GM04503 (cell line): Measurements from ENCODE around the gene ENTPD3.

Source experiments
- DNase-seq: peaks from one replicate; pipeline ENCODE4 v3.0.0-alpha.2; 2012; ENCODE audit warnings: low read depth

ENTPD3 gene, protein sequence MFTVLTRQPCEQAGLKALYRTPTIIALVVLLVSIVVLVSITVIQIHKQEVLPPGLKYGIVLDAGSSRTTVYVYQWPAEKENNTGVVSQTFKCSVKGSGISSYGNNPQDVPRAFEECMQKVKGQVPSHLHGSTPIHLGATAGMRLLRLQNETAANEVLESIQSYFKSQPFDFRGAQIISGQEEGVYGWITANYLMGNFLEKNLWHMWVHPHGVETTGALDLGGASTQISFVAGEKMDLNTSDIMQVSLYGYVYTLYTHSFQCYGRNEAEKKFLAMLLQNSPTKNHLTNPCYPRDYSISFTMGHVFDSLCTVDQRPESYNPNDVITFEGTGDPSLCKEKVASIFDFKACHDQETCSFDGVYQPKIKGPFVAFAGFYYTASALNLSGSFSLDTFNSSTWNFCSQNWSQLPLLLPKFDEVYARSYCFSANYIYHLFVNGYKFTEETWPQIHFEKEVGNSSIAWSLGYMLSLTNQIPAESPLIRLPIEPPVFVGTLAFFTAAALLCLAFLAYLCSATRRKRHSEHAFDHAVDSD

DNA sequence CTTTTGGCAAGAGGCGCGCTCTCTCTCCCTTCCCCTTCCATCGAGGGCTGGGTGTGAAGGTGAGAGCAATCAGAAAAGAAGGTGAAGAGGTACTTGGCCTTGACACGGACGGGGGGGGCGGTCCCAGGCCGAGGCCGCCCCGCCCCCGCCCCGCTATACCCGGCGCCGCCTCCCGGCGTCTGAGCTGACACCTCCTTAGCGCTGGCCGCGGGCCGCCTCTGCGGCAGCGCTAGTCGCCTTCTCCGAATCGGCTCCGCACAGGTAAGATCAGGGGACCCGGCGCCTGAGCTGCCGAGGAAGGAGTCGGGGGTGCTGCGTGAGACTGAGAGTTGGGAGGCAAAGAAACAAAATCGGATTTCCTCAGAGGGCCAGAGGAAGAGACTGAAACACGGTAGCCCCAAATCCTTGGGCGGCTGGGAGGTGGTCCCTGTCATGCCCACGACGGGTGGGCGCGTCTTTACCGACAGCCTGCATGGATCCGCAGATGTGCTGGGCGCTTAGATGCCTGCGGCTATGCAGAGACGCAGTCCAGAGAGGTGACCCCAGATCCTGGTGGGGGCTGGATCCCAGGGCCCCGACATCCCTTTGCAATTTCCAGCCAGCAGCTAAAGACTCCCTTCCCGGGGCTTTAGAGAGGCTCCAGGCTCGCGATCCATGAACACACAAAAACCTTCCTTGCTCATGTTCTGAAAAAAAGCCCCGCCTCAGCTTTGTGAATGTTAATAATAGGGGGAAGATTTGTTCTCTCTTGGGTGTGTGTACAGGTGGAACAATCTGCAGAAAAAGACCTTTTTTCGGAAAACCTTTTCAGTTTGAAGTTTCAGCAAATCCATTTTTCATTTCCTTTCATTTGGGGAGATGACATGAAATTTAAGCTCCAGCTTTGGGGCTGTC is at the start of gene ENTPD3:
Gene ENTPD3 (plus strand): TSS at position 184 of the 894 bp plus-strand sequence. CDS start 874 bp downstream, outside the sequence.
- no peak for DNase-seq

DNA sequence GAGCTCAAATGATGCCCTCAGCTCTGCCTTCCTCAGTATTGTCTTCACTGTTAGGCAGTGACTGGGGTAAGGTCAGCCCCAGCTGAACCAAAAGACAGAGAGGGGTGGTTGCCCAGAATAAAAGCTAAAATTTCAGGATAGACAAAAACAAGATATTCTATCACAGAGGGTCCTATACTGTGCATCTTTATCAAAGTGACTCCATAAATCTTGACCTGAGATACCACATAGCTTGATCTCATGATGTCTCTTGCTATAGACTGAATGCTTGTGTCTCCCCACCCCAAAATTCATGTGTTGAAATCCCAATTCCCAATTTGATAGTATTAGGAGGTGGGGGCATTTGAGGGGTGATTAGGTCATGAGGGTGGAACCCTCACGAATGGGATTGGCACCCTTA is 47.1 kb upstream of the ENTPD3 start:
- DNase-seq: no peak

- no peak for DNase-seq
These were observed 46.3 kb upstream of the ENTPD3 start for GRCh38 chr3:40340541-40341170.

GRCh38 chr3:40341671-40342070 is 45.3 kb upstream of the ENTPD3 start:
- DNase-seq: no peak

DNA sequence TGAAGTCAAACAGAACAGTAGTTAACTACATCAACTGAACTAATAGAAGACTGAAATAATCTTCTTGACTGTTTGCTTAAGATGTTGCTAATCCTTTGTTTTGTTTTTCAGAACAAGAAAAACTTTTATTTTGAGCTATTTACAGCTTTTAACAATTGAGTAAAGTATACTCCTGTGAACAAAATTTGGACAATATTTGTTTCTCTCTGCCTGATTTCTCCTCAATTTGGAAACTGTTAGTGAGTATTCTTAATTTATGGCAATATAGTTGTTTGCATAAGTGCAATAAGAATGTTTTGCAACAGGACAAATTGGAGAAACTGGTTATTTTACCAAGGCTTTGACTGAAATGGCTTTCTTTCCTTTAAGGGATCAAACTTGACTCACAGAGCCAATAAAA is 36.5 kb upstream of the ENTPD3 start:
- DNase-seq: no peak

DNA sequence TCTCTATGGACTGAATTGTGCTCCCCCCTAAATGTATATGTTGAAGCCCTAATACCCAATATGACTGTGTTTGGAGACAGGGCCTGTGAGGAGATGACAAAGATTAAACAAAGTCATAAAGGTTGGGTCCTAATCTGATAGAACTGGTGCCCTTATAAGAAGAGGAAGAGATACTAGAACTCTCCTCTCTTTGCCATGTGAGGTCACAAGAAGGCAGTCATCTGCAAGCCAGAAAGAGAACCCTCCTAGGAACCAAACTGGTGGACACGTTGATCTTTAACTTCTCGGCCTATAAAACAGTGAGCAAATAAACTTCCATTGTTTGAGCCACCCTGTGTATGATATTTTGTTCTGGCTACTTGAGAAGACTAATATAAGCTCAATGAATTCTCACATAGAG is 31.6 kb upstream of the ENTPD3 start:
- no peak for DNase-seq

DNA sequence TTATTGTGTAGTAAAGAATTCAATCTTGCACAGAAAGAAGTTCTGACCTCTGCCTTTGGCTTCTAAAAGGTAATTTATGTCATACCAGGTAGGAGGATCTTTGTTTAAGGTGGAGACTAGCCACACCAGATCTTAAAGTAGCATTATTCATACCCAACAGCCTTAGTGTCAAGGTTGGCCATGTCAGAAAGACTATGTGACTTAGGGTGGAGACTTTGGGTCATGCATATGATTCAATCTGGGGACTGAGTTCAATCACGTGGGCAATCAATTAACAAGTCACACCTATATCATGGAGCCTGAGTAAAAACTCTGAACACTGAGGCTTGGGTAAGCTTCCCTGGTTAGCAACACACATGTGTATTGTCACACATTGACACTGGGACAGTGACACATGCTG is 28.5 kb upstream of the ENTPD3 start:
- no peak for DNase-seq

- no peak for DNase-seq
These were observed 23.3 kb upstream of the ENTPD3 start for GRCh38 chr3:40363674-40364073.

- DNase-seq: no peak
These were observed 20.5 kb upstream of the ENTPD3 start for GRCh38 chr3:40366203-40367162.

- no peak for DNase-seq
These were observed 17.3 kb upstream of the ENTPD3 start for GRCh38 chr3:40369716-40370115.

DNA sequence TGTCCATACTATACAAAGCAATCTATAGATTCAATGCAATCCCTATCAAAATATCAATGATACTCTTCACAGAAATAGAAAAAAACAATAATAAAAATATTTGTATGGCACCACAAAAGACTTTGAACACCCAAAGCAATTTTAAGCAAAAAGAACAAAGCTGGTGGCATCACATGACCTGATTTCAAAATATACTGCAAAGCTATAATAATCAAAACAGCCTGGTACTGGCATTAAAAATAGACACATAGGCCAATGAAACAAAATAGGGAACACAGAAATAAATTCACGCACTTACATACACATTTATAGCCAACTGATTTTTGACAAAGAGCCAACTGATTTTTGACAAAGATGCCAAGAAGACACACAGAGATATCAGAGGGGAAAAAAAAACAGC is 9.2 kb upstream of the ENTPD3 start:
- no peak for DNase-seq

DNA sequence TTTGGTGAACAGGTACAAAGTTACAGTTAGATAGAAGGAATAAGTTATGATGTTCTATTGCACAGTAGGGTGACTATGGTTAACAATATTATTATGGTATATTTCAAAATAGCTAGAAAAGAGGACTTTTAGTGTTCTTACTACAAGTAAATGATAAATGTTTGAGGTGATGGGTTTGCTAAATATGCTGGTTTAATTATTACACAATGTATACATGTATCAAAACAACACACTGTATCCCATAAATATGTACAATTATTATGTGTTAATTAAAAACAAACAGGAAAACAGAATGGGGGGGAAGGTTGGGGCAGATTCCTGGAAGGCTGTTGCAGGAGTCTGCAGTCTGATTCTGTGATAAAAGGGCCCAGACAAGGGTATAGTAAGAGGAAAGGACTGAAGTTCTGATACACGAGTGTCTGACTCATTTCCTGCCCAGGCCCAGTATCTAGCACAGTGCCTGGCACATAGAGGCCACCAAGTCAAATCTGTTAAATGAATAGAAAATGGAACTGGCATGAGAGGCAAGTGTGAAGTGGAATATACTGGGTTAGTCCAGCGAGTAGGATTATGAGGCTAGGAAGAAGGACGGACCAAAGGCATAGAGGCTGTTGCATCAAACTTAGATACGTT is 7.2 kb upstream of the ENTPD3 start:
- DNase-seq: no peak

DNA sequence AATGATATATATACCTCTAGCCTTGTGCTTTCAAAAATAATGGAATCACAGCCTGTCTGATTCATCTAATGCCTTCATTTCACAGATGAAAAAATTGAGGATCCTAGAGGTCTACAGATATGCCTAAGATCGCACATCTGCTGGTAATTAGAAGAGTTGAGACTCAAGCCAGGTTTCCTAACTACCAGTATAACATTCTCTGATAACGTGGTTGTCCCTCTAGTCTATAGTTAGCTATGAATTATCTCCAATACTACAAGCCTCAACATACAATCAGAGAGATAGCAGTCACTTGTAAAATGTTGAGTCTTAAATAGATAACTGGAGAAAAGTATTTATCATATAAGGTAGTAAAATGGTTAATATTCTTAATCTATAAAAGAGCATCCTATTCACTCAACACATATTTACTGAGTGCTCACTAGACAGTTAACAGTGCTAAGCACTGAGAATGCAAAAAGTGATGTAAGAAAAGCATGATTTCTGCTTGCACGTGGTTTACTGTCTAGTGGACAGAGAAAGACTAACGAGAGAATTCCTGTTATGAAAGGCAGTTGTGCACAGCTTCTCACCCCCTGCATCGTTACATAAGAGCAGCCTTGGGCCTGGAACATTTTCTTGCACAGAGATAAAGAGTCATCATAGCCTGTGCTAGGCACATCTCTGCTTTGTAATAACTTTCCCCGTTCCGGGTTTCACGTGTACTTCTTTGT is 4.9 kb upstream of the ENTPD3 start:
- no peak for DNase-seq

DNA sequence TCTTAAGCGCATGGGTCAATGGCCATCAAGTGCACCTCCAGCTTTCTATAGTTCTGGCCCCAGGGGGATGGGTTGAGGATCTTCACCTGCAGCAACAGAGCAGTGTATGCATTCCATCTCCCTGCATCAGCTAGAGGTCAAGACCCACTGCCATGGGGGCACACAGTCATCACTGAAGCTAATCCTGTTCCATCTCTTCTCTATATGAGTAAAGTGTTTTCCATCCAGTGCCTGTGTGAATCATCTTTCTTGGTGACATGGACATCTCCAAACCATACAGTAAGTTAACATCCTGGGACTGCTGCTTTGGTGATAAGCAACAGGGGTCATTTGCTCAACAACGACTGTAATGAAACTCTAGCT is 4.4 kb upstream of the ENTPD3 start:
- no peak for DNase-seq

DNA sequence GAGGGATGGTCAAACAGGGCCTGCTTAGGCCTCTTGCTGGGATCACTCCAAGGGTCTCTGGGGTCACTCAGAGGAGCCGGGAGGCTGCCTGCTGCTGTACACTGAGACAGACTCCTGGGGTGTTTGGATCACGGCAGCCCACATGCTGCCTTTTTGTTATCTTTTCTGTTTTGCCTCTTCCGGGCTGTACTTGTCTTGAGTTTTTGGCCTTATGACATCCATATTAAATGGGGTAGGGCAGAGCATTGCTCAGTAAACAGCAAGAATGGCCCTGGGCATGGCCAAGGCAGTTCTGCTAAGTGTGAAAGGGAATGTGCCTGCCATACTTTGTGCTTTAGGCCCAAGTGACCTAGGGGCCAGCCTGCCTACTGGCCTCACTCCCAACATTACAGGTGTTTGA is 771 bp upstream of the ENTPD3 start:
- no peak for DNase-seq

GRCh38 chr3:40387895-40388254 is 891 bp downstream of the ENTPD3 start:
- no peak for DNase-seq

DNA sequence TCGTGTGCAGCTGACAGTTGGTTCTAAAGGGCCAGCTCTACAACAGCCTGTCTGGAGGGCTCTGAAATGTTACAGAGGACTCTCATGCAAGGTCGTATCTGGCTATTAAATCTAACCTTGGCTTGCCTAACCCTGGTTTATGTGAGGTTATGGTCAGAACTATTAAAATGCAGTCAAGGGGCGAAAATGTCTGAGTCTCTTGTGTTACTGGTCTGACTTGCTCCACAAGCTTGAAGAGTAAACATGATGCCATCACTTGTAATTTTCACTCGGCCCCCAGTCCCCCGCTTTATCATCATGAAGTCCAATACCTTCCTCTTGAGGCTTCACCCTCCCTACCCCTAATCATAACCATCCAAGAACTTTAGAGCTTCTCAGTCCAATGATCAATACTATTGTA is 9.4 kb downstream of the ENTPD3 start:
- DNase-seq: no peak

DNA sequence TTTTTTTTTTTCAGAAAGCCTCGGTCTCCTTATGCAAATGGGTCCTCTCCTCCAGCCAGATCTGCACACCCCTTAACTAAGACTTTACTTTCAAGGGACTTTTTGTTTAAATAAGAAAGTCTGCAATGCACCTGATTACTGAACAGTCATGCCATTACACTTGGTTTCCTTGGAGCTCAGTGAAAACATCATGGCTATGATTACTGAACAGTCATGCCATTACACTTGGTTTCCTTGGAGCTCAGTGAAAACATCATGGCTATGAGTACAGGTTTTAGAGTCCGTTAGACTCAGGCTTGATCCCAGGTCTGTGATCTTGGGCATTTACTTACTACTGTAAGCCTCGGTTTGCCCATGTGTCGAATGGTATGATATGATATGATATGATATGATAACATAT is 10.1 kb downstream of the ENTPD3 start:
- no peak for DNase-seq

- no peak for DNase-seq
These were observed 10.9 kb downstream of the ENTPD3 start for GRCh38 chr3:40397912-40398311.

GRCh38 chr3:40398346-40398745 is 11.4 kb downstream of the ENTPD3 start:
- DNase-seq: no peak
